ENCODE measurements around the gene BIN1.

BIN1 gene

GRCh38 chr2:127058246-127058953 is 48.6 kb downstream of the BIN1 start:
- DNase-seq (ENCODE audit: low spot score): no peak

- DNase-seq (ENCODE audit: low spot score): no peak
These were observed 49.3 kb downstream of the BIN1 start for GRCh38 chr2:127057371-127058245.

GRCh38 chr2:127056631-127057370 is 50.2 kb downstream of the BIN1 start:
- DNase-seq (ENCODE audit: low spot score): no peak

- DNase-seq (ENCODE audit: low spot score): no peak
These were observed 50.9 kb downstream of the BIN1 start for GRCh38 chr2:127056086-127056485.

GRCh38 chr2:127055786-127056076 is 51.2 kb downstream of the BIN1 start:
- DNase-seq (ENCODE audit: low spot score): no peak

GRCh38 chr2:127054996-127055785 is 51.8 kb downstream of the BIN1 start:
- no peak for DNase-seq (ENCODE audit: low spot score)

GRCh38 chr2:127054604-127054930 is 52.4 kb downstream of the BIN1 start:
- no peak for DNase-seq (ENCODE audit: low spot score)

- DNase-seq (ENCODE audit: low spot score): no peak
These were observed 53.0 kb downstream of the BIN1 start for GRCh38 chr2:127053731-127054603.

- DNase-seq (ENCODE audit: low spot score): no peak
These were observed 53.9 kb downstream of the BIN1 start for GRCh38 chr2:127052771-127053691.

GRCh38 chr2:127052057-127052770 is 54.7 kb downstream of the BIN1 start:
- no peak for DNase-seq (ENCODE audit: low spot score)

- DNase-seq (ENCODE audit: low spot score): no peak
These were observed 55.6 kb downstream of the BIN1 start for GRCh38 chr2:127051116-127052056.

- DNase-seq (ENCODE audit: low spot score): no peak
These were observed 56.2 kb downstream of the BIN1 start for GRCh38 chr2:127050803-127051115.

- DNase-seq (ENCODE audit: low spot score): peak; percentile 87
These were observed 56.8 kb downstream of the BIN1 start for GRCh38 chr2:127049927-127050802.

GRCh38 chr2:127048969-127049897 is 57.7 kb downstream of the BIN1 start:
- DNase-seq (ENCODE audit: low spot score): no peak

GRCh38 chr2:127048618-127048935 is 58.4 kb downstream of the BIN1 start:
- no peak for DNase-seq (ENCODE audit: low spot score)
